Coronary artery (tissue), 2 donors: ENCODE measurements around the gene KCTD20.
"Not testable (repeated sequence)": the region's sequence is repeated elsewhere in the genome, so short reads cannot be mapped to it uniquely, and the experiment has no call there.

Source experiments
- DNase-seq: peaks from one replicate; pipeline ENCODE4 v3.0.0-alpha.2; 2017; ENCODE audit warnings: low spot score
- H3K27ac ChIP-seq, 2 donors: fragments of 200-600 bp; sonication (generic); one replicate each; pipeline ENCODE4 v1.5.1; 2016 to 2019
- H3K4me3 ChIP-seq: fragments of 200-600 bp; sonication (generic); 2 replicates; pipeline ENCODE4 v1.5.1; 2016; ENCODE audit warnings: mild to moderate bottlenecking, moderate library complexity
- CTCF ChIP-seq: fragments of 200-600 bp; sonication (generic); IDR thresholded peaks from one replicate; pipeline ENCODE4 v1.5.1; 2019; ENCODE audit warnings: antibody characterized with exemption

The KCTD20 gene

GRCh38 chr6:36444470-36444869 lies 1.7 kb downstream of the KCTD20 start:
- peak overlapping the region; percentile 96 to 98 for H3K27ac ChIP-seq
- no peak for TF ChIP-seq CTCF
- no peak for DNase-seq

GRCh38 chr6:36445621-36446020 lies 2.8 kb downstream of the KCTD20 start:
- Histone ChIP-seq H3K4me3 (no peak overlapping the region), H3K27ac (peak overlapping the region in 1 of 2 donors; percentile 98)
- no peak for TF ChIP-seq CTCF
- no peak for DNase-seq

More at GRCh38 chr6:36444470-36444869, 1.7 kb downstream of the KCTD20 start:
- H3K4me3 ChIP-seq = peak overlapping the region; percentile 89

GRCh38 chr6:36449173-36449572 lies 6.4 kb downstream of the KCTD20 start:
- H3K4me3 ChIP-seq, H3K27ac ChIP-seq, DNase-seq: not testable (repeated sequence)

- not testable (repeated sequence) for H3K27ac ChIP-seq, DNase-seq, H3K4me3 ChIP-seq
These were observed 10.1 kb downstream of the KCTD20 start for GRCh38 chr6:36452897-36453296.

- no peak for TF ChIP-seq CTCF
- H3K4me3 ChIP-seq = no peak overlapping the region
- no peak overlapping the region for H3K27ac ChIP-seq
- DNase-seq = no peak
These were observed 12.8 kb downstream of the KCTD20 start for GRCh38 chr6:36455486-36456027.

- DNase-seq = no peak
- Histone ChIP-seq H3K4me3 (no peak overlapping the region), H3K27ac (no peak overlapping the region)
- no peak for TF ChIP-seq CTCF
These were observed 16.7 kb downstream of the KCTD20 start for GRCh38 chr6:36459501-36459900.

GRCh38 chr6:36460916-36461315 lies 18.1 kb downstream of the KCTD20 start:
- H3K27ac ChIP-seq = no peak overlapping the region
- DNase-seq = no peak
- no peak for TF ChIP-seq CTCF
- no peak overlapping the region for H3K4me3 ChIP-seq

GRCh38 chr6:36461646-36462045 lies 18.8 kb downstream of the KCTD20 start:
- no peak for TF ChIP-seq CTCF
- no peak overlapping the region for H3K27ac ChIP-seq
- DNase-seq = no peak
- H3K4me3 ChIP-seq = no peak overlapping the region
